Measurements from ENCODE around the gene EDDM13.
"Not testable (repeated sequence)": the region's sequence is repeated elsewhere in the genome, so short reads cannot be mapped to it uniquely, and the experiment has no call there.

EDDM13 gene

DNA sequence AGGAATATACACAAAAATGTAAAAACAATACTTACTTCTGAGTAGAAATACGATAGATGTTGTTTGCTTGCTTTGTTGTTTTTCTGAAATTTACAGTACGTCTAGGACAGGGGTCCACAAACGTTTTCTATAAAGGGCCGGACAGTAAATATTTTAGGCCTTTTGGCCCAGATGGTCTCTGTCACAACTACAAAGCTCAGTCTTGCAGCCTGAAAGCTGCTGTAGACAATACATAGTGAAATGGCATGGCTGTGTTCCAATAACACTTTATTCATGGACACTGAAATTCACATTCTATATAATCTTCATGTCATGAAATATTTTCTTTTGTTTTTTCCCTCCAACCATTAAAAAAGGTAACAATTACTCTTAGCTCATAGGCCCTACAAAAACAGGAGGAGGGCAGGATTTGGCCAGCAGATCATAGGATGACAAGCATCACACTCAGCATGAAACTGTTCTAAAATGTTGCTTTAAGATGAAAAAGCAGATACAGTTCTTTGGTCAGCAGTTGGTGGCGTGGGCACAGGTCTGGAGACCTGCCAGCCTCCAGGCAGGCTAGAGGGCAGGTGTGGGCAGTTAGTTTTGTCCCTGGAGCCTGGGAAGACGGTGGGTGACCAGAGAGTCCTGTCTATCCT, at the start of gene EDDM13:
Gene EDDM13, plus strand, starts transcription at position 588 of the 638 bp plus-strand sequence. CDS start 87 bp downstream, outside the sequence.
- no peak within 1 kb of the TSS for H3K4me3 ChIP-seq
- H3K27ac ChIP-seq = no peak within 1 kb of the TSS

DNA sequence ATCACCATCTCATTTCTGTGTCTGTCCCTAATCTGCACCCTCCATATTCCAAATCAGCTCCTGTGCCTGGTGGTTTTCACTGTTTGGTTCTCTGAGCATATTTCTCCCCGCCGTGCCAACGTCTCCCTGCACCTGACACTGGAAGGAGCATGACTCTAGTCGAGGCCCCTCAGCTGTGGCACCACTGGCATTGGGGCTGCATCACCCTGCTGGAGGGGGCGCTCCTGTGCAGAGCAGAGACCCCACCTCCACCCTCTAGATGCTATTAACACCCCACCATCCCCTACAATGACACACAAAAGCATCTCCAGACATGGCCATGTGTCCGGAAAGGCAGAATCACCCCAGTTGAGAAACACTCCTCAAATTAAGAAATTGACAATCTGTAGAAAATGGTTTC, 49.6 kb upstream of the EDDM13 start:
- H3K4me3 ChIP-seq = no peak overlapping the region
- no peak overlapping the region for H3K27ac ChIP-seq

- H3K4me3 ChIP-seq = no peak overlapping the region
These were observed 49.1 kb upstream of the EDDM13 start for GRCh38 chr19:56223481-56223880.

GRCh38 chr19:56245121-56245740, 27.3 kb upstream of the EDDM13 start:
- Histone ChIP-seq H3K4me3 (no peak overlapping the region), H3K27ac (no peak overlapping the region)

More at GRCh38 chr19:56223481-56223880, 49.1 kb upstream of the EDDM13 start:
- H3K27ac ChIP-seq = no peak overlapping the region

GRCh38 chr19:56245764-56246163, 26.8 kb upstream of the EDDM13 start:
- not testable (repeated sequence) for H3K4me3 ChIP-seq, H3K27ac ChIP-seq

GRCh38 chr19:56248736-56249338, 23.7 kb upstream of the EDDM13 start:
- H3K27ac ChIP-seq, H3K4me3 ChIP-seq: not testable (repeated sequence)

- H3K27ac ChIP-seq = no peak overlapping the region
- no peak overlapping the region for H3K4me3 ChIP-seq
These were observed 19.7 kb upstream of the EDDM13 start for GRCh38 chr19:56252699-56253422.

- Histone ChIP-seq H3K4me3 (no peak overlapping the region), H3K27ac (no peak overlapping the region)
These were observed 18.8 kb upstream of the EDDM13 start for GRCh38 chr19:56253737-56254136.

GRCh38 chr19:56258272-56258671, 14.3 kb upstream of the EDDM13 start:
- H3K4me3 ChIP-seq = no peak overlapping the region
- no peak overlapping the region for H3K27ac ChIP-seq

DNA sequence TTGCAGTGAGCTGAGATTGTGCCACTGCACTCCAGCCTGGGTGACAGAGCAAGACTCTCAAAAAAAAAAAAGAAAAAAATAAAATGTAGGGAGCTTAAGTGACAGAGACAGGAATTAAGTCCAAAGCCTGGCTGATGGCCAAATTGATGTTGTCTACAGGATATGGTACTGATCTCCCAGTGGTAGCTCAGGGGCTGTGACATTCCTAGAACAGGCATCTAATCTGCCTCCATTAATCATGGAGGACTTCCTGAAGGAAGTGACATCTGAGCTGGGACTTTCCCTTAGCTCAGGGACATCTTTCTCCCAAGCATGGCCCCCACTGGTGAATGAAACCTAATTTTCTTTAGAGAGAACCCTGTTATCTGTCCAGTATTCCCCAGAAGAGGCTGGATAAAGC, 11.4 kb upstream of the EDDM13 start:
- no peak overlapping the region for H3K27ac ChIP-seq
- H3K4me3 ChIP-seq = no peak overlapping the region

- not testable (repeated sequence) for H3K27ac ChIP-seq, H3K4me3 ChIP-seq
These were observed 10.6 kb upstream of the EDDM13 start for GRCh38 chr19:56261932-56262331.

- no peak overlapping the region for H3K4me3 ChIP-seq
- no peak overlapping the region for H3K27ac ChIP-seq
These were observed 9.2 kb upstream of the EDDM13 start for GRCh38 chr19:56263319-56263718.

DNA sequence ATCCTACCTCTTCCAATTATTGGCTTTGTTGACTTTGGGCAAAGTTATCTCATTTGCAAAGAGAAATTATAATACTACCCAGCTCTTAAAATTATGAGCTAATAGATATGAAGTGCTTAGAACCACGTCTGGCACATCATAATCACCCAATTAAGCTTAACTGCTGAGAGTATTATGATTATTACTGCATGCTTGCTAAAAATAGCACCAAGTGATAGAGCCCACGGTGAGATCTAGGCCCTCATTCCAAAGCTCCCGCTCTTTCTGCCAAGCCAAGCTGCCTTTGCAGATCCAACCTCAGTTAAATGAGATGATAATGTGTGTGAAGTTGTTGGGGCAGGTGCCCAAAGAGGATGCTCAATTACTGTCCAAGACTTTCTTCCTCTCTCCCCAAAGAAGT, 6.5 kb upstream of the EDDM13 start:
- H3K4me3 ChIP-seq = no peak overlapping the region
- H3K27ac ChIP-seq = no peak overlapping the region

DNA sequence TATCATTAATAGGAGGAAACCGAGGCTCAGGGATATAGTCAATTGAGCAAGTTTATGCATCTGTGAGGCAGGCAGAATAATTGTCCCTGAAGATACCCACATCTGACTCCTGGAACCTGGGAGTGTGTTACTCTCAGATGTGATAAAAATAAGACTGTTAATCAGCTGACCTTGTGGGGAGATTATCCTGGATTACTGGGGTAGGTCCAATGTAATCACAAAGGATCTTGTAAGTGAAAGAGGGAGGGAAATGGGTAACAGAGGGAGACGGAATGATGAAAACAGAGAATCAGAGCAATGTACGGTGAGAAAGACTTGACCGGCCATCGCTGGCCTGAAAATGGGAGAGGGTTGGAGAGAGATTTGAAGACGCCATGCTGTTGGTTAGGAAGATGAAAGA, 3.2 kb upstream of the EDDM13 start:
- no peak overlapping the region for H3K4me3 ChIP-seq

GRCh38 chr19:56270676-56271075, 1.9 kb upstream of the EDDM13 start:
- H3K4me3 ChIP-seq = no peak overlapping the region

More for the DNA sequence above, 3.2 kb upstream of the EDDM13 start:
- no peak overlapping the region for H3K27ac ChIP-seq

DNA sequence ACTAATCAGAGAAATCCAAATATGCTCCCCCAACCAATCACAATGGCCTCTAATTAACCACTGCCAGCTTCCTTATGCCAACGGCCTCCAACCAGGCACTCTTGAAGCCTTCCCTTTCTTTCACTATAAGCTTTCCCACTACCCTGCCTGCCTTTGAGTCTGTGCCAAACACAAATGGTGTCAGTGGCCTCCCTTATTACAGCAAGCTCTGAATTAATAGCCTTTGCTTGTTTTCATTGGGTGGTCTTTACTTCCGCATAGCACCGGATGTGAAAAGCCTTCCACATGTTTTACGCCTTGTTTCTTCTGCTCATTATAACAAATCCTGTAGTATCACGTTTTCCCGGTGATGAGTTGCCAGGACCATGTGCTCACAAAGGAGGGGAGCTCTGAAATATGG, 1.4 kb upstream of the EDDM13 start:
- Histone ChIP-seq H3K27ac (no peak overlapping the region), H3K4me3 (no peak overlapping the region)

More at GRCh38 chr19:56270676-56271075, 1.9 kb upstream of the EDDM13 start:
- H3K27ac ChIP-seq = no peak overlapping the region

GRCh38 chr19:56273563-56274117, 1.1 kb downstream of the EDDM13 start:
- no peak overlapping the region for H3K27ac ChIP-seq
- H3K4me3 ChIP-seq = no peak overlapping the region

DNA sequence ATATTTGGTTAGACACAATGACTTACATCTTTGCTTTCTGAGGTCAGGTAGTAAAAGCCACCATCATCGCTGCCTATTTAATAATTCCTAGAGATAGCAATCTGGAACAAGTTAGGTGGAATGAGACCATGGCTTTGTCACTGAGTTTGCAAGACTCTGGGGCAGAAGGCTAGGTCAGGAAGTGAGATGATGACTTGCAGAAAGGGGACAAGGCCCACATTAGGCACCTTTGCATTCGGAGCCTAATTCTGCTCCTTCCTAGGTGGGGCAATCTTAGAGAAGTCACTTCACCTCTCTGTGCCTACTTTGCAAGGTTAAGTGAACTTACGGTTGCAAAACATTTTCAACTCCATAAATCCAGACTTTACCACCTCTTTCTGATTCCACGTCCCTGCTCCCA, 10.3 kb downstream of the EDDM13 start:
- Histone ChIP-seq H3K27ac (no peak overlapping the region), H3K4me3 (no peak overlapping the region)

GRCh38 chr19:56284746-56285145, 12.2 kb downstream of the EDDM13 start:
- Histone ChIP-seq H3K4me3 (no peak overlapping the region), H3K27ac (no peak overlapping the region)

DNA sequence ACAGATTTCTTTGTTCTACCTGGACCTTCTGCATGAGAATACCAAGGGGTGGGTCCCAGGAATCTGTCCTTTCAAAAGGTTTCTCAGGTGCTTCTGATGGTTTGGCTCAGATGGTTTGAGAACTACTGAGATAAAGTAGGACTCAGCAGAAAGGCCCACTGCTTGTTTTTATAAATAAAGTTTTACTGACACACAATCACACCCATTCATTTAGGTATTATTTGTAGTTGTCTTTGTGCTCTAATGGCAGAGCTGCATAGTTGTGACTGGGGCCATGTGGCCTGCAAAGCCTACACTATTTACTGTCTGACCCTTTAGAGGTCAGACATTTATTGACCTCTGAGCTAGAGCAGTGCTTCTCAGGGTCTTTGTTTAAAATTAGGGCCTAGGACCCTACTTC, 17.6 kb downstream of the EDDM13 start:
- no peak overlapping the region for H3K27ac ChIP-seq
- H3K4me3 ChIP-seq = no peak overlapping the region
